ENCODE results near the gene STPG3. TPM values are rescaled to one million over a fixed set of nuclear protein-coding genes. Genes with fewer than 3 reads are reported as not detected.
A peak's percentile ranks its signal among the peaks of the same experiment; 100 is the strongest.

STPG3 gene
- total and polyA plus RNA-seq, 7 donors = 0.08 TPM; not detected in 6

- Histone ChIP-seq H3K27me3 (ENCODE audit: insufficient read depth in 3 of 3, low read length in 2 of 3) (no peaks in the 10 kb centered on the region), H3K9me3 (no peaks in the 10 kb centered on the region), H3K36me3 (ENCODE audit: insufficient read depth in 1 of 2, low read depth in 1 of 2) (peaks cover 0 to 12% of the 10 kb centered on the region in 2 donors), H3K27ac (no peak overlapping the region), H3K4me3 (no peak overlapping the region), H3K4me1 (no peaks in the 10 kb centered on the region)
- WGBS, 3 donors = 91 to 93% (median 92%) methylated on average over 19 of the region's 19 CpGs
- TF ChIP-seq CTCF (IDR thresholded peaks at IDR 0.05) = no peak
- ATAC-seq (no peak), DNase-seq (no peak)
- intact Hi-C loops (cut with DNase I) = no loop called here
Observed at GRCh38 chr9:137214620-137215019, 36.5 kb upstream of the STPG3 start.

DNA sequence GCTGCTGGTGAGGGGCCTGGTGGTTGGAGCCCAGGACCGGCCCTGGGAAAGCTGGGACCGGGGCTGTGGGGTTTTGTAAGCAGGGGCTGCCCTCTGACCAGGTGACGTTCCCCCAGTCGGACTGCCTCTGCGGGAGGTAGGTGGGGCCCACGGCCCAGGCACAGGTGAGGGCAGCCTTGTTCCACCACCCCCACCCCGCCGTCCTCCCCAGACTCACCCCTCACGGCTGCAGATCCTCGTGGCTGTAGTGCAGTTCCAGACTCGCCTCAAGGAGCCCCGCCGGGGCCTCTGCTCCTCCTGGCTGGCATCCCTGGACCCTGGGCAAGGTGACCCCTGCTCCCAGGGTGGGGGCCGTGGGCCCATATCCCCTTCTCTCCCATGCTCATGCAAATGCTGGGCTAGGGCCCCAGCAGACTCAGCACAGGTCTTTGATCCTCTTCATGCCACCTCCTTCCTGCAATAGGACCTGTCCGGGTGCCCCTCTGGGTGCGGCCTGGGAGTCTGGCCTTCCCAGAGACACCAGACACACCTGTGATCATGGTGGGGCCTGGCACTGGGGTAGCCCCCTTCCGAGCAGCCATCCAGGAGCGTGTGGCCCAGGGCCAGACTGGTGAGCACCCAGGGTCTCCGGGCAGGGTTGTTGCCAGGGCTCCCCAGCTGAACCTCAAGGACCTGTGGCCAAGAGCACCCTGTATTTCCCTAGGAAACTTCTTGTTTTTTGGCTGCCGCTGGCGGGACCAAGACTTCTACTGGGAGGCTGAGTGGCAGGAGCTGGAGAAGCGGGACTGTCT lies 35.7 kb upstream of the STPG3 start:
- DNase-seq (no peak), ATAC-seq (no peak)
- WGBS, 3 donors = 91 to 94% (median 92%) methylated on average over 20 to 22 of the region's 22 CpGs
- Histone ChIP-seq H3K9me3 (no peaks in the 10 kb centered on the region), H3K4me1 (no peaks in the 10 kb centered on the region), H3K27me3 (ENCODE audit: insufficient read depth in 3 of 3, low read length in 2 of 3) (no peaks in the 10 kb centered on the region), H3K36me3 (ENCODE audit: insufficient read depth in 1 of 2, low read depth in 1 of 2) (peaks cover 0 to 12% of the 10 kb centered on the region in 2 donors), H3K4me3 (no peak overlapping the region), H3K27ac (no peak overlapping the region)
- intact Hi-C loops (cut with DNase I) = no loop called here
- no peak for TF ChIP-seq CTCF (IDR thresholded peaks at IDR 0.05)

- ATAC-seq (no peak), DNase-seq (no peak)
- H3K27ac ChIP-seq = no peak overlapping the region
- H3K36me3 ChIP-seq (ENCODE audit: insufficient read depth in 1 of 2, low read depth in 1 of 2) = peaks cover 0 to 12% of the 10 kb centered on the region in 2 donors
- no peaks in the 10 kb centered on the region for H3K4me1 ChIP-seq
- WGBS, 3 donors = 88 to 90% (median 90%) methylated on average over 27 to 30 of the region's 30 CpGs
- no peak overlapping the region for H3K4me3 ChIP-seq
- intact Hi-C loops (cut with DNase I) = no loop called here
- H3K9me3 ChIP-seq = no peaks in the 10 kb centered on the region
- TF ChIP-seq CTCF (IDR thresholded peaks at IDR 0.05) = no peak
- no peaks in the 10 kb centered on the region for H3K27me3 ChIP-seq (ENCODE audit: insufficient read depth in 3 of 3, low read length in 2 of 3)
Observed at GRCh38 chr9:137216188-137216965, 34.7 kb upstream of the STPG3 start.

DNA sequence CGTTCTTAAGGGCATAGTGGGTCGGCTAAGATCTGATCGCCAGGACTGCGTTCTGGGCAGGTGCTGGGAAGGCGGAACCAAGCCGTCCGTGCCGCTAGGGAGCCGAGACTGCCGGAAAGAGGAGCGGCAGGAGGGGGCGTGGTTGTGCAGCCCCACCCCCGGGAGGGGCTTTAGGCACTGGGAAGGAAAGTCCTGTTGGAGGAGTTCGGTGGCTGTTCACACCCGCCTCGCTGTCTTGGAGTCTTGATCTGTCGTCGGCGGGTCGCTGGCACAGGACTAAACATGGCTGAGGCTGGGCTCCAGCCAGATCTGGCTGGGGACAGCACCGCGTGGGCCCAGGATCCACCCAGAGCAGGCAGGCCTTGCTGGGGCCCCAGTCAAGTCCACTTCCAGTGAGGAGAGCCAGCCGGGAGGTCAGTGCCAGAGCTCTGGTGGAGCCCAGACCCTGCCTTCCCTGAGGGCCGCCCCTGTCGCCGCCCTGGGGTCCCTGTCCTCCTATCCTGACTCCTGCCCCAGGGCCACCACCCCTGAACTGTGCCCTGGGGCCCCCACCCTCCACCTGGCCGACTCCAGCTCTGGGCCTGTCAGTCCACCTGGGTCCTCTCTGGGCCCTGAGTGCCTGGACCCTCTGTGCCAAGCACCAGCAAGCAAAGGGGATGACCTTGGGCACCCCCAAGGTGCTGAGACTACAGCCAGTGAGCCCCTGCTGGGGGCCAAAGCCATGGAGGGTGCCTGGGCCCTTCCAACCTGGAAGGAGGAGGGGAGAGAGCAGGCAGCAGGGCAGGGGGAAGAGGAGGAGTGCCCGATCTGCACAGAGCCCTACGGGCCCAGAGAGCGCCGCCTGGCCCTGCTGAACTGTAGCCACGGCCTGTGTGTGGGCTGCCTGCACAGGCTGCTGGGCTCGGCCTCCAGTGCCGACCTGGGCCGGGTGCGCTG lies 33.5 kb upstream of the STPG3 start:
- Histone ChIP-seq H3K36me3 (ENCODE audit: insufficient read depth in 1 of 2, low read depth in 1 of 2) (peaks cover 0 to 12% of the 10 kb centered on the region in 2 donors), H3K27me3 (ENCODE audit: insufficient read depth in 3 of 3, low read length in 2 of 3) (no peaks in the 10 kb centered on the region), H3K9me3 (no peaks in the 10 kb centered on the region), H3K4me1 (peaks cover 3% of the 10 kb centered on the region), H3K4me3 (peak overlapping the region; percentile 59), H3K27ac (peak overlapping the region; percentile 58)
- intact Hi-C loops (cut with DNase I) = no loop called here
- ATAC-seq (peak; percentile 54 to 68 (median 64)), DNase-seq (peak; percentile 69 to 78)
- WGBS, 3 donors = 37 to 51% (median 47%) methylated on average over 34 to 36 of the region's 36 CpGs
- TF ChIP-seq CTCF (IDR thresholded peaks at IDR 0.05) = no peak
